Activated T-cell treated with anti-CD3 and anti-CD28 coated beads, Interleukin-2, amount 50 U/mL, for 1 hour (primary cell): ENCODE measurements around the gene KCNJ6.
"Not testable (repeated sequence)": the region's sequence is repeated elsewhere in the genome, so short reads cannot be mapped to it uniquely, and the experiment has no call there.

Source experiments
- DNase-seq: peaks from one replicate; pipeline ENCODE4 v3.0.0-alpha.2; 2020

Gene KCNJ6

GRCh38 chr21:37765221-37765900 is 150.9 kb downstream of the KCNJ6 start:
- no peak for DNase-seq

- no peak for DNase-seq
Measured at GRCh38 chr21:37764691-37765090, 151.6 kb downstream of the KCNJ6 start.

- no peak for DNase-seq
Measured at GRCh38 chr21:37763298-37763697, 153.0 kb downstream of the KCNJ6 start.

GRCh38 chr21:37762606-37763005 is 153.7 kb downstream of the KCNJ6 start:
- DNase-seq = no peak

- DNase-seq = not testable (repeated sequence)
Measured at GRCh38 chr21:37761406-37761805, 154.9 kb downstream of the KCNJ6 start.

GRCh38 chr21:37759777-37760176 is 156.5 kb downstream of the KCNJ6 start:
- no peak for DNase-seq

- DNase-seq = no peak
Measured at GRCh38 chr21:37758982-37759381, 157.3 kb downstream of the KCNJ6 start.

- DNase-seq = no peak
Measured at GRCh38 chr21:37757606-37758376, 158.5 kb downstream of the KCNJ6 start.

GRCh38 chr21:37753122-37753599 is 163.1 kb downstream of the KCNJ6 start:
- no peak for DNase-seq

- DNase-seq = no peak
Measured at GRCh38 chr21:37751268-37751975, 164.8 kb downstream of the KCNJ6 start.

- DNase-seq = no peak
Measured at GRCh38 chr21:37749132-37749531, 167.1 kb downstream of the KCNJ6 start.

GRCh38 chr21:37748351-37748750 is 167.9 kb downstream of the KCNJ6 start:
- DNase-seq = no peak

GRCh38 chr21:37746849-37747248 is 169.4 kb downstream of the KCNJ6 start:
- DNase-seq = no peak

- DNase-seq = no peak
Measured at GRCh38 chr21:37744551-37744950, 171.7 kb downstream of the KCNJ6 start.

GRCh38 chr21:37742532-37742931 is 173.7 kb downstream of the KCNJ6 start:
- DNase-seq = no peak

GRCh38 chr21:37742115-37742514 is 174.1 kb downstream of the KCNJ6 start:
- no peak for DNase-seq

GRCh38 chr21:37737996-37738395 is 178.3 kb downstream of the KCNJ6 start:
- no peak for DNase-seq

- DNase-seq = no peak
Measured at GRCh38 chr21:37737507-37737906, 178.8 kb downstream of the KCNJ6 start.

GRCh38 chr21:37734846-37735245 is 181.4 kb downstream of the KCNJ6 start:
- no peak for DNase-seq

- DNase-seq = no peak
Measured at GRCh38 chr21:37732927-37733326, 183.3 kb downstream of the KCNJ6 start.

GRCh38 chr21:37724201-37724600 is 192.1 kb downstream of the KCNJ6 start:
- DNase-seq = no peak

GRCh38 chr21:37717534-37717933 is 198.7 kb downstream of the KCNJ6 start:
- DNase-seq = no peak

- DNase-seq = not testable (repeated sequence)
Measured at GRCh38 chr21:37712569-37712934, 203.7 kb downstream of the KCNJ6 start.
